ENCODE results near the gene OPCML.

Gene OPCML

GRCh38 chr11:133521502-133521901, 10.8 kb downstream of the OPCML start:
- ChIA-PET CTCF (no interaction called here), POLR2A (ENCODE audit: low non-redundant PET) (no interaction called here)
- DNase-seq (ENCODE audit: low spot score), result no peak
- TF ChIP-seq CTCF (conservative IDR thresholded peaks at IDR 0.05; ENCODE audit: low read depth), result no peak
- H3K27ac ChIP-seq, result no peak overlapping the region

DNA sequence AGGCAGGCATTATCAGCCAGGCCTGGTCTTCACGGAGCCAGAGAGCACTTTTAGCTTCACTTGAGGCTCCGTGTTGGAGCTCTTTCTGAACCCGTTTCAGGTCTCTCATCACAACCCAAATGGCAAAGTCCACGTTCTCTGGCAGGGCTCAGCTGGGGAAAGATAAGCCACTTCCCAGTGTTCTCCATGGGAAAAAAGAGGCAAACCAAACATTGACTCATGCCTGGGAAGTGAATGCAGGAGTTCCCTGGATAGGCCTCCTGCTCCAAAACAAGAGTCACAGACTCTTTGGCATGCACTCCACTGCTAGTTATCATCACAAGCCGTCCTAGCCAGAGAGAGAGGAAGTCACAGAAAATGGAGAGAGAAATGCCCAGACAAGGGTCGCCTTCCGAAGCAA, 11.6 kb downstream of the OPCML start:
- no peak for TF ChIP-seq CTCF (conservative IDR thresholded peaks at IDR 0.05; ENCODE audit: low read depth)
- no peak for DNase-seq (ENCODE audit: low spot score)
- no peak overlapping the region for H3K27ac ChIP-seq
- ChIA-PET POLR2A (ENCODE audit: low non-redundant PET) (no interaction called here), CTCF (no interaction called here)

DNA sequence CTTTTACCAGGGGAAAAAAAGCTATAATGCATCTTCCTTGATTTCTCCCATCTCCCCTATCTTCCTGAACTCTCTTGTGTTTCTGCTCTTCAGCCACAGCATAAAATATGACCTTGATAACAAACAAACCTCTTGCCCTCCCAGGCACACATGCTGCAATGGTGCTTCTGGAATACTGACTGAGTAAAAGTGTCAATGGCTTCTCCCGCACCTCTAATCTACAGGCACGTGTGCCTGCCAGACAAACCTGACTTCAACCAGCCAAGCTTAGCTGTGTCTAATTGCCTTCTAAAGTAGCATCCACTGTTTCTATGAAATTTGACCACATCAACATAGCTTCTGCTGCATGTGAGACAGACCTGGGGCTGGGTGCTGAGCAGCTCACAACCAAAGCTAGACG, 12.7 kb downstream of the OPCML start:
- no peak for DNase-seq (ENCODE audit: low spot score)
- no peak overlapping the region for H3K27ac ChIP-seq
- CTCF ChIA-PET, result interaction anchor here (0.6 kb wide), 1 partner anchor 267 kb away, joined by 4 read pairs; no protein-coding TSS in a partner anchor
- POLR2A ChIA-PET (ENCODE audit: low non-redundant PET), result no interaction called here
- TF ChIP-seq CTCF (conservative IDR thresholded peaks at IDR 0.05; ENCODE audit: low read depth), result no peak

DNA sequence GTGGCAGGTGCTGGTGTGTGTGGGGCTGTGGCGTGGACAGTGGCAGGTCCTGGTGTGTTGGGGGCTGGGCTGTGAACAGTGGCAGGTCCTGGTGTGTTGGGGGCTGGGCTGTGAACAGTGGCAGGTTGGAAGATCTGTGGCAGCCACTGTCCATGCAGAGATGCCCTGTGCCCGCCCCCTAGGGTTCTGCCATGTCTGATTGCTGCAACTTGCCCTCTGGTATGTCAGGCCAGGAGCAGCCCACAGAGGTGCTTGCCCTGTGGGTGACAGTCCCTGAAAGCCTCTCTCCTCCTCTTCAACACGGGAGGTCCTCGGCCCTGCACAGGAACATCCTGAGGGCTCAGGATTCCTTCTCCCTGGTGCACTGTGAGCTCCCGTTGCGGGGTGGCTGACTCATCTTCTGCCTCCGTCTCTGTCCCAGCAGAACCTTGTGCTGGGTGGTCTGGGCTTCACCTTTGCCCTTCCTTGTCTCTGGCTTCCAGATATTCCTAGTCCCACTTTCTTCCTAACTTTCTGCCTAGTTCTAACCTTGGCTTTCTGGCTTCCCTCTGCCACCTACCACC, 13.5 kb downstream of the OPCML start:
- H3K27ac ChIP-seq, result no peak overlapping the region
- DNase-seq (ENCODE audit: low spot score), result no peak
- POLR2A ChIA-PET (ENCODE audit: low non-redundant PET), result no interaction called here
- CTCF ChIA-PET, result no interaction called here
- TF ChIP-seq CTCF (conservative IDR thresholded peaks at IDR 0.05; ENCODE audit: low read depth), result no peak

GRCh38 chr11:133516845-133517244, 15.5 kb downstream of the OPCML start:
- CTCF ChIA-PET, result no interaction called here

GRCh38 chr11:133515107-133515506, 17.2 kb downstream of the OPCML start:
- no peak overlapping the region for H3K27ac ChIP-seq
- POLR2A ChIA-PET (ENCODE audit: low non-redundant PET), result no interaction called here
- DNase-seq (ENCODE audit: low spot score), result no peak
- no peak for TF ChIP-seq CTCF (conservative IDR thresholded peaks at IDR 0.05; ENCODE audit: low read depth)
- CTCF ChIA-PET, result interaction anchor here (0.6 kb wide), 1 partner anchor 763 kb away, joined by 3 read pairs; no protein-coding TSS in a partner anchor

More at GRCh38 chr11:133516845-133517244, 15.5 kb downstream of the OPCML start:
- POLR2A ChIA-PET (ENCODE audit: low non-redundant PET), result no interaction called here
- no peak for DNase-seq (ENCODE audit: low spot score)
- no peak overlapping the region for H3K27ac ChIP-seq
- no peak for TF ChIP-seq CTCF (conservative IDR thresholded peaks at IDR 0.05; ENCODE audit: low read depth)
